ENCODE data around the gene EIF2S3. TPM values are rescaled to one million over a fixed set of nuclear protein-coding genes. Genes with fewer than 3 reads are reported as not detected.

EIF2S3 gene
- polyA plus RNA-seq, 1 donor from 2014 or later: 93.9 TPM

- Histone ChIP-seq H2AFZ (ENCODE audit: low read depth, low read length) (no peak overlapping the region), H3K9ac (ENCODE audit: low read length) (no peak overlapping the region), H3F3A (ENCODE audit: insufficient read depth, low read length, poor library complexity, severe bottlenecking) (no peaks in the 10 kb centered on the region), H3K9me3 (ENCODE audit: low read length) (no peaks in the 10 kb centered on the region), H3K27ac (ENCODE audit: low read length) (no peak overlapping the region), H3K36me3 (ENCODE audit: insufficient read depth, low read length) (no peaks in the 10 kb centered on the region), H3K4me3 (ENCODE audit: low read length) (no peak overlapping the region), H3K27me3 (ENCODE audit: insufficient read depth, low read depth, low read length) (no peaks in the 10 kb centered on the region), H3K9me2 (ENCODE audit: insufficient read depth, low read length) (no peaks in the 10 kb centered on the region), H4K20me1 (ENCODE audit: insufficient read depth) (no peaks in the 10 kb centered on the region), H3K4me2 (ENCODE audit: low read length) (no peak overlapping the region), H3K79me2 (replicated peaks; ENCODE audit: insufficient read depth, low read length) (no peaks in the 10 kb centered on the region)
- no peak for TF ChIP-seq TAF1 (IDR thresholded peaks at IDR 0.05; ENCODE audit: low read depth)
- no peak for TF ChIP-seq POLR2AphosphoS5 (IDR thresholded peaks at IDR 0.05)
These were observed 55.3 kb downstream of the EIF2S3 start for GRCh38 chrX:24110069-24110468.

- H3K4me3 ChIP-seq (ENCODE audit: low read length): no peak overlapping the region
- H3K9me2 ChIP-seq (ENCODE audit: insufficient read depth, low read length): no peaks in the 10 kb centered on the region
- no peak overlapping the region for H3K27ac ChIP-seq (ENCODE audit: low read length)
- no peaks in the 10 kb centered on the region for H3K79me2 ChIP-seq (replicated peaks; ENCODE audit: insufficient read depth, low read length)
- H3K36me3 ChIP-seq (ENCODE audit: insufficient read depth, low read length): no peaks in the 10 kb centered on the region
- H4K20me1 ChIP-seq (ENCODE audit: insufficient read depth): no peaks in the 10 kb centered on the region
- no peaks in the 10 kb centered on the region for H3K9me3 ChIP-seq (ENCODE audit: low read length)
- H3K9ac ChIP-seq (ENCODE audit: low read length): no peak overlapping the region
- H3K27me3 ChIP-seq (ENCODE audit: insufficient read depth, low read depth, low read length): no peaks in the 10 kb centered on the region
- H3K4me2 ChIP-seq (ENCODE audit: low read length): no peak overlapping the region
- no peak for TF ChIP-seq SMC3 (conservative IDR thresholded peaks at IDR 0.05; ENCODE audit: poor library complexity)
- H3F3A ChIP-seq (ENCODE audit: insufficient read depth, low read length, poor library complexity, severe bottlenecking): no peaks in the 10 kb centered on the region
- no peak overlapping the region for H2AFZ ChIP-seq (ENCODE audit: low read depth, low read length)
These were observed 58.4 kb downstream of the EIF2S3 start for GRCh38 chrX:24113181-24113580.

DNA sequence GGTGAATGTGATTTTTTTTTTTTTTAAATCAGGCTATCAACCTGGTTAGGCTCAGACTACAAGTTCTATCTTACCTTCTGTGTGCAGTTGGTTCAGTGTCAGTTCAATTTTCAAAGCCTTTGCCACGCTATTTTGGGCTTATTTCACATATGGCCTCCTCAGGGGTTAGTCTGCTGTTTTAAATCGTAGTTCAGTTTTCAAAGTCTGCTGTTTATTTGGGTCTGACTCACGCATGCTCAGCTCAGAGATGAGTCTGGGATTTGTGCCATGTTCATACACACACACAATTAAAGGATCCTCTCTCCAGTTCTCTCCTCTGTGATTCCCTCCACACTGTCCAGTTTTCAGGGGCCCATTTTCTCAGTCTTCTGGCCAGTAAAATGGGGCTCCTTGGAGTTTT, 62.5 kb downstream of the EIF2S3 start:
- H3K9ac ChIP-seq (ENCODE audit: low read length): no peak overlapping the region
- H3K27ac ChIP-seq (ENCODE audit: low read length): no peak overlapping the region
- no peaks in the 10 kb centered on the region for H3K36me3 ChIP-seq (ENCODE audit: insufficient read depth, low read length)
- TF ChIP-seq SMC3 (conservative IDR thresholded peaks at IDR 0.05; ENCODE audit: poor library complexity) (no peak), EZH2 (IDR thresholded peaks at IDR 0.05; ENCODE audit: borderline replicate concordance, insufficient read depth, low read length, poor library complexity, severe bottlenecking) (no peak), POLR2AphosphoS5 (IDR thresholded peaks at IDR 0.05) (no peak), MXI1 (conservative IDR thresholded peaks at IDR 0.05; ENCODE audit: poor library complexity, severe bottlenecking) (no peak), RAD21 (conservative IDR thresholded peaks at IDR 0.05) (no peak), CTCF (IDR thresholded peaks at IDR 0.05; ENCODE audit: poor library complexity, severe bottlenecking) (no peak), EP300 (conservative IDR thresholded peaks at IDR 0.05; ENCODE audit: poor library complexity, severe bottlenecking) (no peak), TAF1 (IDR thresholded peaks at IDR 0.05; ENCODE audit: low read depth) (no peak)
- TF ChIP-seq, protein P1, sequence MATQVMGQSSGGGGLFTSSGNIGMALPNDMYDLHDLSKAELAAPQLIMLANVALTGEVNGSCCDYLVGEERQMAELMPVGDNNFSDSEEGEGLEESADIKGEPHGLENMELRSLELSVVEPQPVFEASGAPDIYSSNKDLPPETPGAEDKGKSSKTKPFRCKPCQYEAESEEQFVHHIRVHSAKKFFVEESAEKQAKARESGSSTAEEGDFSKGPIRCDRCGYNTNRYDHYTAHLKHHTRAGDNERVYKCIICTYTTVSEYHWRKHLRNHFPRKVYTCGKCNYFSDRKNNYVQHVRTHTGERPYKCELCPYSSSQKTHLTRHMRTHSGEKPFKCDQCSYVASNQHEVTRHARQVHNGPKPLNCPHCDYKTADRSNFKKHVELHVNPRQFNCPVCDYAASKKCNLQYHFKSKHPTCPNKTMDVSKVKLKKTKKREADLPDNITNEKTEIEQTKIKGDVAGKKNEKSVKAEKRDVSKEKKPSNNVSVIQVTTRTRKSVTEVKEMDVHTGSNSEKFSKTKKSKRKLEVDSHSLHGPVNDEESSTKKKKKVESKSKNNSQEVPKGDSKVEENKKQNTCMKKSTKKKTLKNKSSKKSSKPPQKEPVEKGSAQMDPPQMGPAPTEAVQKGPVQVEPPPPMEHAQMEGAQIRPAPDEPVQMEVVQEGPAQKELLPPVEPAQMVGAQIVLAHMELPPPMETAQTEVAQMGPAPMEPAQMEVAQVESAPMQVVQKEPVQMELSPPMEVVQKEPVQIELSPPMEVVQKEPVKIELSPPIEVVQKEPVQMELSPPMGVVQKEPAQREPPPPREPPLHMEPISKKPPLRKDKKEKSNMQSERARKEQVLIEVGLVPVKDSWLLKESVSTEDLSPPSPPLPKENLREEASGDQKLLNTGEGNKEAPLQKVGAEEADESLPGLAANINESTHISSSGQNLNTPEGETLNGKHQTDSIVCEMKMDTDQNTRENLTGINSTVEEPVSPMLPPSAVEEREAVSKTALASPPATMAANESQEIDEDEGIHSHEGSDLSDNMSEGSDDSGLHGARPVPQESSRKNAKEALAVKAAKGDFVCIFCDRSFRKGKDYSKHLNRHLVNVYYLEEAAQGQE (IDR thresholded peaks at IDR 0.05; ENCODE audit: borderline replicate concordance): no peak
- no peak overlapping the region for H3K4me2 ChIP-seq (ENCODE audit: low read length)
- H3K4me3 ChIP-seq (ENCODE audit: low read length): no peak overlapping the region
- no peaks in the 10 kb centered on the region for H3F3A ChIP-seq (ENCODE audit: insufficient read depth, low read length, poor library complexity, severe bottlenecking)
- no peak overlapping the region for H2AFZ ChIP-seq (ENCODE audit: low read depth, low read length)
- no peaks in the 10 kb centered on the region for H3K9me2 ChIP-seq (ENCODE audit: insufficient read depth, low read length)
- H4K20me1 ChIP-seq (ENCODE audit: insufficient read depth): no peaks in the 10 kb centered on the region
- no peaks in the 10 kb centered on the region for H3K9me3 ChIP-seq (ENCODE audit: low read length)
- H3K27me3 ChIP-seq (ENCODE audit: insufficient read depth, low read depth, low read length): no peaks in the 10 kb centered on the region
- no peaks in the 10 kb centered on the region for H3K79me2 ChIP-seq (replicated peaks; ENCODE audit: insufficient read depth, low read length)
